Tibial nerve (tissue), 4 donors: ENCODE results near the gene KLHL25.

Experiments used
- CTCF ChIP-seq, 5 experiments: fragments of 200-600 bp in 3 of 5; fragments of 450-650 bp in 2 of 5; sonication (generic) in 3 of 5; IDR thresholded peaks; one replicate each; pipeline ENCODE4 v1.5.1; 2016 to 2019; ENCODE audit warnings: antibody characterized with exemption in 5 of 5, mild to moderate bottlenecking in 3 of 5, moderate library complexity in 2 of 5
- EP300 ChIP-seq, 2 donors: sonication (generic); formaldehyde crosslinking; IDR thresholded peaks; one replicate each; pipeline ENCODE4 v1.6.1; 2017; ENCODE audit warnings: antibody characterized with exemption in 2 of 2, mild to moderate bottlenecking in 1 of 2
- POLR2A ChIP-seq, 2 donors: fragments of 450-650 bp; IDR thresholded peaks; one replicate each; pipeline ENCODE4 v1.6.1; 2017; ENCODE audit warnings: antibody characterized with exemption in 2 of 2, mild to moderate bottlenecking in 2 of 2, moderate library complexity in 2 of 2

- TF ChIP-seq EP300 (IDR thresholded peaks at IDR 0.05) (no peak), CTCF (IDR thresholded peaks at IDR 0.05) (no peak), POLR2A (IDR thresholded peaks at IDR 0.05) (no peak)
Measured at GRCh38 chr15:85757073-85757938, 37.4 kb downstream of the KLHL25 start.
